ENCODE data around the gene PANX2.

The PANX2 gene

DNA sequence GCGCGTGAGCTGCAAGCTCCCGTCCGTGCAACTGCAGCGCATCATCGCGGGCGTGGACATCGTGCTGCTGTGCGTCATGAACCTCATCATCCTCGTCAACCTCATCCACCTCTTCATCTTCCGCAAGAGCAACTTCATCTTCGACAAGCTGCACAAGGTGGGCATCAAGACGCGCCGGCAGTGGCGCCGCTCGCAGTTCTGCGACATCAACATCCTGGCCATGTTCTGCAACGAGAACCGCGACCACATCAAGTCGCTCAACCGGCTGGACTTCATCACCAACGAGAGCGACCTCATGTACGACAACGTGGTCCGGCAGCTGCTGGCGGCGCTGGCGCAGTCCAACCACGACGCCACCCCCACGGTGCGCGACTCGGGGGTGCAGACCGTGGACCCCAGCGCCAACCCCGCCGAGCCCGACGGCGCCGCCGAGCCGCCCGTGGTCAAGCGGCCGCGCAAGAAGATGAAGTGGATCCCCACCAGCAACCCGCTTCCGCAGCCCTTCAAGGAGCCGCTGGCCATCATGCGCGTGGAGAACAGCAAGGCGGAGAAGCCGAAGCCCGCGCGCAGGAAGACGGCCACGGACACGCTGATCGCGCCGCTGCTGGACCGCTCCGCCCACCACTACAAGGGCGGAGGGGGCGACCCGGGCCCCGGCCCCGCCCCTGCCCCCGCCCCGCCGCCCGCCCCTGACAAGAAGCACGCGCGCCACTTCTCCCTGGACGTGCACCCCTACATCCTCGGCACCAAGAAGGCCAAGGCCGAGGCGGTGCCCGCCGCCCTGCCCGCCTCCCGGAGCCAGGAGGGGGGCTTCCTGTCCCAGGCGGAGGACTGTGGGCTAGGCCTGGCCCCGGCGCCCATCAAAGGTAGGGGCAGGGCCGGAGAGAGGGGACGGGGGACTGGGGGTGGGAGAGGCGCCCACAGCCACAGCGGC, 7.3 kb downstream of the PANX2 start:
- Histone ChIP-seq H3K4me1 (ENCODE audit: control insufficient read depth in 2 of 2, insufficient read depth in 2 of 2, low read length in 2 of 2) (peaks cover 4 to 5% of the 10 kb centered on the region in 2 donors), H3K4me3 (ENCODE audit: low read length in 2 of 2) (no peak overlapping the region), H3K27ac (ENCODE audit: low read depth in 2 of 2, low read length in 2 of 2) (no peak overlapping the region), H3K27me3 (ENCODE audit: control insufficient read depth in 2 of 2, insufficient read depth in 2 of 2, low read length in 2 of 2) (peaks cover 2 to 10% of the 10 kb centered on the region in 2 donors), H3K9me3 (ENCODE audit: control insufficient read depth in 2 of 2, low read length in 2 of 2) (no peaks in the 10 kb centered on the region), H3K36me3 (ENCODE audit: control insufficient read depth in 2 of 2, insufficient read depth in 2 of 2, low read length in 2 of 2) (no peaks in the 10 kb centered on the region), H3K9ac (ENCODE audit: low read depth in 1 of 2, low read length in 2 of 2) (no peak overlapping the region)

DNA sequence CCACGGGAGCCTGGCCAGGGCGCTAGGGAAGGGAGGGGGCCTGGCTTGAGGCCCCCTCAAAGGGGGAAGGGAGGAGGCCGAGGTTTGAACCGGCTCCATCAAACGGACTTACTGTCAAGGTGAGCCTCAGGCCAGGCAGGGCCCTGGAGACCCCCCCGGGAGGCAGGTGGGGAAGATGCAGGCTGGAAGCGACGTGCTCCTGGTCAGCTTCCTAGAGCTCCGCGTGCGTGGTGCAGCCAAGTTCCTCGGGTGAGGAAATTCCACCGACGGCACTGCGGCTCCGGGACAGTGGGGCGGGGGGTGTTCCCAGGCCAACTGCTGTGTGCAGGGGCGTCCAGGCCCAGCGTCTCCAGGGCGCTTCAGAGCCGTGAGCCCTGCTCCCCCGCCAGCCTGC, 7.9 kb downstream of the PANX2 start:
- H3K9me3 ChIP-seq (ENCODE audit: control insufficient read depth in 2 of 2, low read length in 2 of 2), result no peaks in the 10 kb centered on the region
- H3K9ac ChIP-seq (ENCODE audit: low read depth in 1 of 2, low read length in 2 of 2), result no peak overlapping the region
- H3K36me3 ChIP-seq (ENCODE audit: control insufficient read depth in 2 of 2, insufficient read depth in 2 of 2, low read length in 2 of 2), result no peaks in the 10 kb centered on the region
- H3K27ac ChIP-seq (ENCODE audit: low read depth in 2 of 2, low read length in 2 of 2), result no peak overlapping the region
- H3K4me1 ChIP-seq (ENCODE audit: control insufficient read depth in 2 of 2, insufficient read depth in 2 of 2, low read length in 2 of 2), result peaks cover 4 to 11% of the 10 kb centered on the region in 2 donors
- H3K27me3 ChIP-seq (ENCODE audit: control insufficient read depth in 2 of 2, insufficient read depth in 2 of 2, low read length in 2 of 2), result peaks cover 2 to 7% of the 10 kb centered on the region in 2 donors
- H3K4me3 ChIP-seq (ENCODE audit: low read length in 2 of 2), result no peak overlapping the region

GRCh38 chr22:50178871-50179869, 8.6 kb downstream of the PANX2 start:
- H3K9me3 ChIP-seq (ENCODE audit: control insufficient read depth in 2 of 2, low read length in 2 of 2), result no peaks in the 10 kb centered on the region
- no peak overlapping the region for H3K9ac ChIP-seq (ENCODE audit: low read depth in 1 of 2, low read length in 2 of 2)
- H3K4me3 ChIP-seq (ENCODE audit: low read length in 2 of 2), result no peak overlapping the region
- peaks cover 2 to 4% of the 10 kb centered on the region in 2 donors for H3K27me3 ChIP-seq (ENCODE audit: control insufficient read depth in 2 of 2, insufficient read depth in 2 of 2, low read length in 2 of 2)
- H3K27ac ChIP-seq (ENCODE audit: low read depth in 2 of 2, low read length in 2 of 2), result no peak overlapping the region
- H3K4me1 ChIP-seq (ENCODE audit: control insufficient read depth in 2 of 2, insufficient read depth in 2 of 2, low read length in 2 of 2), result peaks cover 6 to 16% of the 10 kb centered on the region in 2 donors
- H3K36me3 ChIP-seq (ENCODE audit: control insufficient read depth in 2 of 2, insufficient read depth in 2 of 2, low read length in 2 of 2), result no peaks in the 10 kb centered on the region

- no peak overlapping the region for H3K4me3 ChIP-seq (ENCODE audit: low read length in 2 of 2)
- no peaks in the 10 kb centered on the region for H3K9me3 ChIP-seq (ENCODE audit: control insufficient read depth in 2 of 2, low read length in 2 of 2)
- no peaks in the 10 kb centered on the region for H3K36me3 ChIP-seq (ENCODE audit: control insufficient read depth in 2 of 2, insufficient read depth in 2 of 2, low read length in 2 of 2)
- no peak overlapping the region for H3K27ac ChIP-seq (ENCODE audit: low read depth in 2 of 2, low read length in 2 of 2)
- peaks cover 2 to 4% of the 10 kb centered on the region in 2 donors for H3K27me3 ChIP-seq (ENCODE audit: control insufficient read depth in 2 of 2, insufficient read depth in 2 of 2, low read length in 2 of 2)
- H3K9ac ChIP-seq (ENCODE audit: low read depth in 1 of 2, low read length in 2 of 2), result no peak overlapping the region
- peaks cover 7 to 20% of the 10 kb centered on the region in 2 donors for H3K4me1 ChIP-seq (ENCODE audit: control insufficient read depth in 2 of 2, insufficient read depth in 2 of 2, low read length in 2 of 2)
Measured at GRCh38 chr22:50179937-50180726, 9.6 kb downstream of the PANX2 start.

- Histone ChIP-seq H3K9me3 (ENCODE audit: control insufficient read depth in 2 of 2, low read length in 2 of 2) (no peaks in the 10 kb centered on the region), H3K4me1 (ENCODE audit: control insufficient read depth in 2 of 2, insufficient read depth in 2 of 2, low read length in 2 of 2) (peaks cover 10 to 23% of the 10 kb centered on the region in 2 donors), H3K4me3 (ENCODE audit: low read length in 2 of 2) (no peak overlapping the region), H3K36me3 (ENCODE audit: control insufficient read depth in 2 of 2, insufficient read depth in 2 of 2, low read length in 2 of 2) (no peaks in the 10 kb centered on the region), H3K27me3 (ENCODE audit: control insufficient read depth in 2 of 2, insufficient read depth in 2 of 2, low read length in 2 of 2) (peaks cover 2 to 4% of the 10 kb centered on the region in 2 donors), H3K9ac (ENCODE audit: low read depth in 1 of 2, low read length in 2 of 2) (no peak overlapping the region), H3K27ac (ENCODE audit: low read depth in 2 of 2, low read length in 2 of 2) (no peak overlapping the region)
Measured at GRCh38 chr22:50180727-50181521, 10.4 kb downstream of the PANX2 start.

DNA sequence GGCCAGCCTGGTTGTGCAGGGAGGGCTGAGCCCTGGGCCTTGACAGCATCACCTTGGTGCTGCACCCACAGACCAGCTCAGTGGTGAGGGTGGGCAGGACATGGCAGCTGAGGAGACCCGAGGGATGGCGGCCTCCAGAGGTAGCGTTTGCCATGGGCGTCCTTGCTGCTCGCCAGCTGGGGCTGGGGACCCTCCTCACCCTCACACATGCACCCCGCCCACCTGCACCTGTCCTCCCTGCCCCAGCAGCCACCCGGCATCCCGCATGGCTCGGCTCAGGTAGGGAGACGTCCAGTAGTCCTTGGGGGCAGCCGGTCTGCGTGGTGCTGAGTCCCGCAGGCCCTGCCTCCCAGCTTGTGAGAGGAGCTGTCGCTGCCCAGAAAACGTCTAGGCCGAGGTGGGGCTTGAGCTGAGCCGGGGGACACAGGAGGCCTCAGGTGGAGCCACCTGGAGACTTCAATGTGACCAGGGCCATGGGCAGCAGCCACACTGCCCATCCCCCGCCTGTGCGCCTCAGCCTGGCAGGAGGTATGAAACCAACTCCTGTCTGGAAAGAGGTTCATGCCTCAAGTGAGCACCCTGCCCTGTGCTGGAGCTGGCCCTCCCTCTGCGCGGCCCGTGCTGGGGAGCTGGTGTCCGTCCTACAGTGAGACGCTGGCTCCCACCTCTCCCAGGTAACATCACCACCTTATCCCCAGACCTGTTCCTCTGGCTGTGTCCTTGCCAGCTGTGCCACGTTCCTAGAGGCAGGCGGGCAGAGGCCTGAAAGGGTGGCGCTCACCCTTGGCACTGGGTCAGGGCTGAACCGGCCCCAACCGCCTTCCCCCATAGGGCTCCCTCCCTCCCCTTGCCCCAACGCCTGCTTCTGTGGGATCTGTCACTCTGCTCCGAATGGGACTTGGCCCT, 11.9 kb downstream of the PANX2 start:
- H3K27ac ChIP-seq (ENCODE audit: low read depth in 2 of 2, low read length in 2 of 2), result no peak overlapping the region
- H3K9me3 ChIP-seq (ENCODE audit: control insufficient read depth in 2 of 2, low read length in 2 of 2), result no peaks in the 10 kb centered on the region
- H3K4me3 ChIP-seq (ENCODE audit: low read length in 2 of 2), result no peak overlapping the region
- no peak overlapping the region for H3K9ac ChIP-seq (ENCODE audit: low read depth in 1 of 2, low read length in 2 of 2)
- peaks cover 2 to 4% of the 10 kb centered on the region in 2 donors for H3K27me3 ChIP-seq (ENCODE audit: control insufficient read depth in 2 of 2, insufficient read depth in 2 of 2, low read length in 2 of 2)
- H3K4me1 ChIP-seq (ENCODE audit: control insufficient read depth in 2 of 2, insufficient read depth in 2 of 2, low read length in 2 of 2), result peaks cover 16 to 34% of the 10 kb centered on the region in 2 donors
- no peaks in the 10 kb centered on the region for H3K36me3 ChIP-seq (ENCODE audit: control insufficient read depth in 2 of 2, insufficient read depth in 2 of 2, low read length in 2 of 2)

GRCh38 chr22:50183141-50183971, 12.8 kb downstream of the PANX2 start:
- H3K36me3 ChIP-seq (ENCODE audit: control insufficient read depth in 2 of 2, insufficient read depth in 2 of 2, low read length in 2 of 2), result no peaks in the 10 kb centered on the region
- no peak overlapping the region for H3K4me3 ChIP-seq (ENCODE audit: low read length in 2 of 2)
- H3K9ac ChIP-seq (ENCODE audit: low read depth in 1 of 2, low read length in 2 of 2), result no peak overlapping the region
- no peaks in the 10 kb centered on the region for H3K9me3 ChIP-seq (ENCODE audit: control insufficient read depth in 2 of 2, low read length in 2 of 2)
- peaks cover 16 to 35% of the 10 kb centered on the region in 2 donors for H3K4me1 ChIP-seq (ENCODE audit: control insufficient read depth in 2 of 2, insufficient read depth in 2 of 2, low read length in 2 of 2)
- peak overlapping the region in 1 of 2 donors; percentile 32 for H3K27ac ChIP-seq (ENCODE audit: low read depth in 2 of 2, low read length in 2 of 2)
- peaks cover 2 to 4% of the 10 kb centered on the region in 2 donors for H3K27me3 ChIP-seq (ENCODE audit: control insufficient read depth in 2 of 2, insufficient read depth in 2 of 2, low read length in 2 of 2)

Measured in mucosa of rectum (tissue), 2 donors.